H1 (cell line): ENCODE results near the gene TMEM236. TPM values are rescaled to one million over a fixed set of nuclear protein-coding genes. Genes with fewer than 3 reads are reported as not detected.

ENCODE experiments used
- ASH2L ChIP-seq: fragments of 200-600, 300-600 bp; sonication (generic); IDR thresholded peaks from one replicate; pipeline ENCODE4 v1.7.1; 2017; ENCODE audit warnings: low read length
- CHD1 ChIP-seq: IDR thresholded peaks from 2 replicates; pipeline ENCODE4 v1.6.1; 2012; ENCODE audit warnings: low read depth, low read length, improper control_type of control experiment
- GABPA ChIP-seq: IDR thresholded peaks from 2 replicates; pipeline ENCODE4 v1.6.1; 2011; ENCODE audit warnings: mild to moderate bottlenecking, low read length, moderate library complexity, borderline replicate concordance; ENCODE audit not compliant: insufficient read depth
- HDAC2 ChIP-seq, 2 experiments: fragments of 300-600 bp in 1 of 2; sonication (generic) in 1 of 2; IDR thresholded peaks; 2 replicates each; pipeline ENCODE4 v1.6.1; 2011 to 2012; ENCODE audit warnings: low read depth in 2 of 2, low read length in 2 of 2, mild to moderate bottlenecking in 2 of 2, moderate library complexity in 2 of 2, borderline replicate concordance in 1 of 2, inconsistent platforms in 1 of 2
- JUN ChIP-seq: IDR thresholded peaks from 2 replicates; pipeline ENCODE4 v1.6.1; 2011; ENCODE audit warnings: low read depth, mild to moderate bottlenecking, improper control_type of control experiment, low read length
- POLR2AphosphoS5 ChIP-seq: IDR thresholded peaks from 2 replicates; pipeline ENCODE4 v1.6.1; 2011; ENCODE audit warnings: low read depth, low read length
- SUZ12 ChIP-seq: fragments of 200-600 bp; sonication (generic); IDR thresholded peaks from 2 replicates; pipeline ENCODE4 v1.6.1; 2012; ENCODE audit warnings: mild to moderate bottlenecking, inconsistent platforms, low read length, moderate library complexity, mixed read lengths
- polyA plus RNA-seq, 7 experiments: library from polyadenylated mRNA; depleted of rRNA in 3 of 7; stranded (reverse) in 5 of 7; unstranded in 2 of 7; fragments of >200 nt in 5 of 7; fragments of 200-250 nt in 2 of 7; gene quantifications; 1 replicate in 5 of 7; 2 replicates in 1 of 7; 4 replicates in 1 of 7; pipeline versions ENCODE4 v1.2.1 to v1.2.3, GENCODE V29; 2011 to 2013; ENCODE audit warnings: missing spikeins in 2 of 7, mixed read lengths in 2 of 7
- total RNA-seq: library from RNA; stranded (reverse); fragmentation: NEBNext Ultra II Directional; extraction: Animal tissue kit (Norgen Biotek cat#: 25700); gene quantifications from 2 replicates; pipeline ENCODE4 v1.2.1, GENCODE V29; 2021
- TF ChIP-seq, protein P1 (sequence below): IDR thresholded peaks from 2 replicates; pipeline ENCODE4 v1.6.1; 2011; ENCODE audit warnings: low read length, improper control_type of control experiment
- TF ChIP-seq, protein P2 (sequence below), 3 experiments: IDR thresholded peaks; 1 replicate in 2 of 3; 2 replicates in 1 of 3; pipeline versions ENCODE4 v1.5.1 to v1.6.1; 2011; ENCODE audit warnings: low read length in 3 of 3, mild to moderate bottlenecking in 3 of 3, inconsistent platforms in 2 of 3, low read depth in 1 of 3, moderate library complexity in 1 of 3; ENCODE audit not compliant: insufficient read depth in 1 of 3; ENCODE audit errors: control extremely low read depth in 1 of 3

Gene TMEM236
- total and polyA plus RNA-seq, 2 of the 8 experiments (the other 6 are each of a cell fraction or from before 2014, with no cell fraction given), result 0.02 to 0.07 TPM

- TF ChIP-seq, protein P1, sequence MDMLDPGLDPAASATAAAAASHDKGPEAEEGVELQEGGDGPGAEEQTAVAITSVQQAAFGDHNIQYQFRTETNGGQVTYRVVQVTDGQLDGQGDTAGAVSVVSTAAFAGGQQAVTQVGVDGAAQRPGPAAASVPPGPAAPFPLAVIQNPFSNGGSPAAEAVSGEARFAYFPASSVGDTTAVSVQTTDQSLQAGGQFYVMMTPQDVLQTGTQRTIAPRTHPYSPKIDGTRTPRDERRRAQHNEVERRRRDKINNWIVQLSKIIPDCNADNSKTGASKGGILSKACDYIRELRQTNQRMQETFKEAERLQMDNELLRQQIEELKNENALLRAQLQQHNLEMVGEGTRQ, result no peak
- TF ChIP-seq, protein P2, sequence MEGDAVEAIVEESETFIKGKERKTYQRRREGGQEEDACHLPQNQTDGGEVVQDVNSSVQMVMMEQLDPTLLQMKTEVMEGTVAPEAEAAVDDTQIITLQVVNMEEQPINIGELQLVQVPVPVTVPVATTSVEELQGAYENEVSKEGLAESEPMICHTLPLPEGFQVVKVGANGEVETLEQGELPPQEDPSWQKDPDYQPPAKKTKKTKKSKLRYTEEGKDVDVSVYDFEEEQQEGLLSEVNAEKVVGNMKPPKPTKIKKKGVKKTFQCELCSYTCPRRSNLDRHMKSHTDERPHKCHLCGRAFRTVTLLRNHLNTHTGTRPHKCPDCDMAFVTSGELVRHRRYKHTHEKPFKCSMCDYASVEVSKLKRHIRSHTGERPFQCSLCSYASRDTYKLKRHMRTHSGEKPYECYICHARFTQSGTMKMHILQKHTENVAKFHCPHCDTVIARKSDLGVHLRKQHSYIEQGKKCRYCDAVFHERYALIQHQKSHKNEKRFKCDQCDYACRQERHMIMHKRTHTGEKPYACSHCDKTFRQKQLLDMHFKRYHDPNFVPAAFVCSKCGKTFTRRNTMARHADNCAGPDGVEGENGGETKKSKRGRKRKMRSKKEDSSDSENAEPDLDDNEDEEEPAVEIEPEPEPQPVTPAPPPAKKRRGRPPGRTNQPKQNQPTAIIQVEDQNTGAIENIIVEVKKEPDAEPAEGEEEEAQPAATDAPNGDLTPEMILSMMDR (IDR thresholded peaks at IDR 0.05; ENCODE audit: control extremely low read depth in 1 of 3, insufficient read depth in 1 of 3, low read depth in 1 of 3, low read length in 3 of 3), result no peak
- TF ChIP-seq ASH2L, result no peak
- TF ChIP-seq GABPA, result no peak
- TF ChIP-seq POLR2AphosphoS5, result no peak
- TF ChIP-seq SUZ12, result no peak
- TF ChIP-seq JUN, result no peak
- TF ChIP-seq HDAC2 (IDR thresholded peaks at IDR 0.05; ENCODE audit: borderline replicate concordance in 1 of 2, low read depth in 2 of 2, low read length in 2 of 2), result no peak
- TF ChIP-seq CHD1, result no peak
Measured at GRCh38 chr10:17838080-17838648, 86.2 kb downstream of the TMEM236 start (continued).
